ENCODE measurements around the gene FBXO46.
A peak's percentile ranks its signal among the peaks of the same experiment; 100 is the strongest.
"Not testable (repeated sequence)": the region's sequence is repeated elsewhere in the genome, so short reads cannot be mapped to it uniquely, and the experiment has no call there.

The FBXO46 gene

GRCh38 chr19:45720065-45720464 lies 10.6 kb downstream of the FBXO46 start:
- not testable (repeated sequence) for DNase-seq

- DNase-seq = no peak
Observed at GRCh38 chr19:45717983-45718650, 12.6 kb downstream of the FBXO46 start.

GRCh38 chr19:45717131-45717982 lies 13.3 kb downstream of the FBXO46 start:
- DNase-seq = peak; percentile 96

GRCh38 chr19:45716359-45717130 lies 14.2 kb downstream of the FBXO46 start:
- peak; percentile 11 for DNase-seq

DNA sequence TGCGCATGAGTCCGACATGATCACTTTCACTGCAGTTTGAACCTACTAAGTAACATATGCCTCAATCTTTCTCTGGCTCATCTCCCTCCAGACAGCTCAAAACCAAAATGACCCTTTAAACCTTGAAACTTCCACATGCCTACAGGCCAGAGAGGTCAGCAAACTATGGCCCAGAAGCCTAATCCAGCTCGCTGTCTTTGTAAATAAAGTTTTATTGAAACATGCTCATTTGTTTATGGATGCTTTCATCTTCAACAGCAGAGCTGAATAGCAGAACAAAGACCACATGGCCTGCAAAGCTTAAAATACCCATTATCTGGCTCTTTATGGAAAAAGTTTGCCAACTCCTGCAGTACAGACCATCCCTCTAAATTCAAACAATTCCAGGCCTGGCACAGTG lies 15.6 kb downstream of the FBXO46 start:
- no peak for DNase-seq

- no peak for DNase-seq
Observed at GRCh38 chr19:45713141-45713540, 17.6 kb downstream of the FBXO46 start.

GRCh38 chr19:45712699-45713067 lies 18.0 kb downstream of the FBXO46 start:
- DNase-seq = no peak

- no peak for DNase-seq
Observed at GRCh38 chr19:45711851-45712698, 18.6 kb downstream of the FBXO46 start.

DNA sequence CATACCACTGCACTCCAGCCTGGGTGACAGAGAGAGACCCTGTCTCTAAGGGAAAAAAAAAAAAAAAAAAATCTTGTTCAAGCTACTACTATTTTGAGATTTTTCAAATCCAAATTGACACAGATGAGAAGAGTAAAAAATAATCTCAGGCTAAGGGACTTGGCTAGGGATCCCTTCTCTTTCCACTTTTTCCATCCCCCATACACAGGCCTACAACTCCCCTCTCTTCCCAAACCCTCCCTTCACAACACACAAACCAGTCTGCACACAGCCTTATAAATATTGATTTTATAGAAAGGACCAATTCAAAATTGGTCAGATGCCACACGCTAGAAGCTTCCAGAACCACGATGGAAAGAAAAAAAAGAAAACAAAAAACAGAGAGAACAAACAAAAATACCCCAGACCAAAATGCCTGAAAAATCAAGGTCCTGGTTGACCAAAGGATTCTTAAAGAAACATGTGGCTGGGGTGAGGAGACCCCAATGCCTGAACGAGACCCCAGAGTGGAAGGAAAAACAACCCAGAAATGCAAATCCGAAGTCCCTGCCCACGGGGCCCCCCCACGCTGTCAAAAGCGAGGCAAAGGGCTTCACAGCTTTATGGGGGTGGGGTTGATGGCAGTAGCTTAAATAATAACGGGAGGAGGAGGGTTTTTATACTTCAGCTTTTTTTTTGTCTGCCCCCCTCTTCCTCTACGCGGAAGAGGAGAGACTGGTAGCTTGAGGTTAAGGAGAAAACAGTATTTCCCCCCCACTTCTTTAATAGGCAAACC lies 20.2 kb downstream of the FBXO46 start:
- DNase-seq = no peak

GRCh38 chr19:45705710-45706415 lies 24.8 kb downstream of the FBXO46 start:
- DNase-seq = no peak

GRCh38 chr19:45705115-45705514 lies 25.6 kb downstream of the FBXO46 start:
- DNase-seq = no peak

- DNase-seq = no peak
Observed at GRCh38 chr19:45701676-45702075, 29.0 kb downstream of the FBXO46 start.

DNA sequence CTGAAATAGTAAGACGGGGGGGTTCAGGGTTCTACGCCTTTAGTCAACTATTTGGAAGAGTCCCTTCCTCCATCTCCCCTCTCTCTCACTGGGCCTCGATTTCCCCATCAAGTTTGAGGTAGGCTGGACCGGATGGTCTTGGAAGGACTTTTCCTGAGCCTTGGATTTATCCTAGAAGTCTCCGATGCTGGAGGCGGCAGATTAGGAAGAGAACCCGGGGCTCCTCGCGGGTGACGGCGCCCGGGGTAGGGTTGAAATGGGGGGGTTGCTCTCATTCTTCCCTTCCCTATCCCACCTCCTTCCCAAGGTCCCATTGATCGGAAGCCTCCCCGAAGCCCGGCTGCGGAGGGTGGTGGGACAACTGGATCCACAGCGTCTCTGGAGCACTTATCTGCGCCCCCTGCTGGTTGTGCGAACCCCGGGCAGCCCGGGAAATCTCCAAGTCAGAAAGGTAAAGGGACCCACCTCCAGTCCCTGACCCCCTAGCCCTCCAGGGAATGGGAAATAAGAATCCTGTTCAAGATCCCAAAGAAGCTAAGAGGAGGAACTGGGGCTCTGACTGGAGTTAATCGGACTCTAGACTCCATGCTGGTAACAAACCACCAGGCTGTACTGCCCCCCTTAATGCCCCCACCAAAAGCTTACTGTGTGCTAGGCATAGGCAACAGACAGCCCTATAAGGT lies 37.4 kb downstream of the FBXO46 start:
- DNase-seq = peak; percentile 62

DNA sequence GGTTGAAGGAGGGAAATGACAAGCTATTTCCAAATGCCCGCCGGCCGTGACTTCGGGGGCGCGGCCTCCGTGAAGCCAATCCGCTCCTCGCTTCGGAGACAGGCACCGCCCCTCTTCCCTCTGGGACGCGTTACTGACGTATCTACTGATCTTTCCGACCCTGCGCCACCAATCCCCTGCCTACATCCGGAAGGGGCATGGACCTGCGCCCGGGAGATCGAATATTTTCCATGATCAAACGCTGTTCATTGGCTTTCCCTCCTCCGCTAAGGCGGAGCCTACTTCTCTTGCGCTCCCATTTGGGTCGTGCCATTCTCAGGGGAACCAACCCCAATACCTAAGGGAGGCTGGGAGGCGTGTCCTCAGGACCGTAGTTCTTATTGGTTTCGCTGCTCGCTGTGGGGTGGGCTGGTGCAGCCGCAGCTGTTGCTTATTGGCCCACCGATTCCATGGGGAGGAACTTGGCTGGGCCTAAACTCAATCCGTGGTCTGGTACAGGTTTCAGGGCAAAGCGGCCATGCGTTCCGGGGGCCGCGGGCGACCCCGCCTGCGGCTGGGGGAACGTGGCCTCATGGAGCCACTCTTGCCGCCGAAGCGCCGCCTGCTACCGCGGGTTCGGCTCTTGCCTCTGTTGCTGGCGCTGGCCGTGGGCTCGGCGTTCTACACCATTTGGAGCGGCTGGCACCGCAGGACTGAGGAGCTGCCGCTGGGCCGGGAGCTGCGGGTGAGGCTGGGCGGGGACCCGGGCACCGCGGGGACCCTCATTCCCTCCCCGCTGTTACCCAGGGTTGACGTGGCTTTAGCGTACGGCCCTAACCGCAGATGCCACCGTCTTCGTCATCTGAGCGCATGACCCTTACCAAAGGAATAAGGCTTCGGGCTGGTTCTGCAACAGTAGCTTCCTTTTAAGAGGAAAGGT lies 38.2 kb downstream of the FBXO46 start, which contains the start of gene QPCTL:
Gene QPCTL, plus strand, starts transcription at position 480 of the 919 bp plus-strand sequence. Its CDS starts 38 bp downstream, at position 518.
- peak; percentile 95 for DNase-seq

DNA sequence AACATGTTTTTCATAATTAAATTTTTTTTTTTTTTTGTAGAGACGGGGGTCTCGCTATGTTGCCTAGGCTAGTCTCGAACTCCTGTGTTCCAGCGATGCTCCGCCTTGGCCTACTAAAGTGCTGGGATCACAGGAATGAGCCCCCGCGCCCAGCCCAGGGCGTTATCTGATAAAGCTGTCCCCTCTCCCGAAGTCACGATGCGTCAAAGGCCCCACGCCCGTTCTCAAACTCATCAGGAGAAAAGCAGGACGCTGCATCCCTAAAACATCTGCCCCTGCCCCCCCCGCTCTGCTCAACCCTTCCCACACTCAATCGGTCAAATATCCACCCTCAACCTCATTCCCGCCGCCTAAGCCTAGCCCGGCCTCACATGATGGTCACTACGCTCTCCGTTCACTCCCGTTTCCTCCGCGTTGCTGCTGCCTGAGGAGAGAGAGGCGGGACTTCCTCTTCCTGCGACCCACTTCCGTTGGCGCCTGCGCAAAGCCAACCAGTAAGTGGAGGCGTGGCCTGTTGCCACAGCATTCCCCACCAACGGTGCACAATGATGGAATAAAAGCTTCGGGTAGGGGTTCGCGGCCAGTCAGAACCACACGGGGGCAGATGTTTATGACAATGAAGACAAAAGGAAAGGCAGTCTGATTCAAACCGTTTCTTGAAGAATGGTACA lies 39.0 kb downstream of the FBXO46 start, which contains the start of gene SNRPD2:
Gene SNRPD2, minus strand, starts transcription at position 438 of the 671 bp plus-strand sequence. Its CDS starts 65 bp downstream, at position 373.
- peak; percentile 90 for DNase-seq

DNA sequence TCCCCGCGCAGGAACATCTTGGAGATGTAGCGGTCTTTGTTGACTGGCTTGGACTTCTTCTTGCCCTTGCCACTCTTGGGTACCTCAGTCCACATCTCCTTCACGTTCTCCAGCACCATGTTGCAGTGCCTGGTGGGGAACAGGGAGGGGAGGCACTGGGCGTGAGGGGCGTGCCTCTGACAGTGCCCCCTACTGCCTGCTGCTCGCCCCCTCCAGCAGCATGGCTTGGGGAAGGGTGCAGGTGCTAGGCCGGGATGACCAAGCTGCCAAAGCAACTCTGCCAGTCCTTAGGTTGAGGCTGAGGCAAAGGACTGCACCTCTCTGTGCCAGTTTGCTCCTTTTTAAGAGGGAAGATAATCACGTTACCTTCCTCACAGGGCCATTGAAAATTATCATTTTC lies 43.1 kb downstream of the FBXO46 start:
- no peak for DNase-seq

DNA sequence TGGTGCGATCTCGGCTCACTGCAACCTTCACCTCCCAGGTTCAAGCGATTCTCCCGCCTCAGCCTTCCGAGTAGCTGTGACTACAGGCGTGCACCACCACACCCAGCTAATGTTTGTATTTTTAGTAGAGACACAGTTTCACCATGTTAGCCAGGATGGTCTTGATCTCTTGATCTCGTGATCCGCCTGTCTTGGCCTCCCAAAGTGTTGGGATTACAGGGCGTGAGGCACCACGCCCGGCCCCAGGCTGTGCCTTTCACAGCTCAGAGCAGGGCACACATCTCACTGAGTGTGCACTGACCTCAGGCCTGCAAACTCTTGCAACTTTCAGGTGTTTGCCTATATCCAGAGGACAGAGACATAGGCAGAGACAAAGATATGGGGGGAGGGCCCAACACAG lies 45.7 kb downstream of the FBXO46 start:
- not testable (repeated sequence) for DNase-seq

- no peak for DNase-seq
Observed at GRCh38 chr19:45682908-45683307, 47.8 kb downstream of the FBXO46 start.
